PC-9 (cell line): Measurements from ENCODE around the gene USP12.

Source experiments
- EZH2 ChIP-seq: fragments of 200-600 bp; sonication (generic); IDR thresholded peaks from 2 replicates; pipeline ENCODE4 v1.8.0; 2017; ENCODE audit warnings: antibody characterized with exemption, low read depth
- TF ChIP-seq, protein P1 (sequence below): fragments of 200-600 bp; sonication (generic); conservative IDR thresholded peaks from 2 replicates; pipeline ENCODE4 v1.6.1; 2017; ENCODE audit warnings: mixed run types, antibody characterized with exemption, mild to moderate bottlenecking, moderate library complexity

DNA sequence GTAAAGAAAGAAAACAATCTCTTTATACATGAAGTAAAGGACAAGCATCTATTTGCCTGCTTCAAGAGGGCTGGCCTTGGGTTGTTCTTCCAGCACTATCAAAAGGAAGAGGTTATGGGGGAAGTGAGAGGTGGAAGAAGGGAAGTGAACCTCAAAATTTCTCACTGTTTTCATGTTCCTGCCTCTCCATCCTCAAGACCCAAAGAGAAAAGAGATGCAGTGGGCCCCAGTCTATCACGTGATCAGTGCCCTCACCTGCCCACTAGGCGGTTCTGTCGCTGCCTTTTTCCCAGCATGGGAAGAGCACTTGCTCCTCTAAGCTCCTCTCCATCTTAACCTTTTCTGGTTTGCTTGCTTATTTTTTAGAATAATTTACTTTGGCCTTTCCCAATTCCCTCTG is 6.2 kb upstream of the USP12 start:
- TF ChIP-seq, protein P1, sequence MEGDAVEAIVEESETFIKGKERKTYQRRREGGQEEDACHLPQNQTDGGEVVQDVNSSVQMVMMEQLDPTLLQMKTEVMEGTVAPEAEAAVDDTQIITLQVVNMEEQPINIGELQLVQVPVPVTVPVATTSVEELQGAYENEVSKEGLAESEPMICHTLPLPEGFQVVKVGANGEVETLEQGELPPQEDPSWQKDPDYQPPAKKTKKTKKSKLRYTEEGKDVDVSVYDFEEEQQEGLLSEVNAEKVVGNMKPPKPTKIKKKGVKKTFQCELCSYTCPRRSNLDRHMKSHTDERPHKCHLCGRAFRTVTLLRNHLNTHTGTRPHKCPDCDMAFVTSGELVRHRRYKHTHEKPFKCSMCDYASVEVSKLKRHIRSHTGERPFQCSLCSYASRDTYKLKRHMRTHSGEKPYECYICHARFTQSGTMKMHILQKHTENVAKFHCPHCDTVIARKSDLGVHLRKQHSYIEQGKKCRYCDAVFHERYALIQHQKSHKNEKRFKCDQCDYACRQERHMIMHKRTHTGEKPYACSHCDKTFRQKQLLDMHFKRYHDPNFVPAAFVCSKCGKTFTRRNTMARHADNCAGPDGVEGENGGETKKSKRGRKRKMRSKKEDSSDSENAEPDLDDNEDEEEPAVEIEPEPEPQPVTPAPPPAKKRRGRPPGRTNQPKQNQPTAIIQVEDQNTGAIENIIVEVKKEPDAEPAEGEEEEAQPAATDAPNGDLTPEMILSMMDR: no peak
- TF ChIP-seq EZH2: no peak
